ENCODE data around the gene B3GNT2. TPM values are rescaled to one million over a fixed set of nuclear protein-coding genes. Genes with fewer than 3 reads are reported as not detected.

The B3GNT2 gene
- total RNA-seq, 4 donors from 2014 or later: 16.9 to 36.9 (median 20.3) TPM

- Histone ChIP-seq H3K27me3 (no peaks in the 10 kb centered on the region), H3K4me1 (peaks cover 6% of the 10 kb centered on the region), H3K9me3 (no peaks in the 10 kb centered on the region), H3K27ac (peak overlapping the region; percentile 29), H3K36me3 (no peaks in the 10 kb centered on the region), H3K4me3 (no peak overlapping the region)
- TF ChIP-seq EP300 (IDR thresholded peaks at IDR 0.05) (no peak), POLR2A (IDR thresholded peaks at IDR 0.05) (no peak), POLR2AphosphoS5 (IDR thresholded peaks at IDR 0.05) (no peak), CTCF (IDR thresholded peaks at IDR 0.05) (no peak)
- WGBS: 40% methylated on average over 9 of the region's 9 CpGs
- no peak for DNase-seq (ENCODE audit: low spot score in 2 of 2)
Observed at GRCh38 chr2:62187246-62187645, 8.7 kb upstream of the B3GNT2 start.

GRCh38 chr2:62188416-62188815, 7.5 kb upstream of the B3GNT2 start:
- Histone ChIP-seq H3K4me3 (no peak overlapping the region), H3K27me3 (no peaks in the 10 kb centered on the region), H3K36me3 (no peaks in the 10 kb centered on the region), H3K9me3 (no peaks in the 10 kb centered on the region), H3K27ac (no peak overlapping the region), H3K4me1 (peaks cover 6% of the 10 kb centered on the region)
- 70% methylated on average over 3 of the region's 3 CpGs for WGBS
- DNase-seq (ENCODE audit: low spot score in 2 of 2): no peak
- TF ChIP-seq CTCF (IDR thresholded peaks at IDR 0.05): no peak
- no peak for TF ChIP-seq EP300 (IDR thresholded peaks at IDR 0.05)

- H3K9me3 ChIP-seq: no peaks in the 10 kb centered on the region
- no peak overlapping the region for H3K27ac ChIP-seq
- 95% methylated on average over 5 of the region's 5 CpGs for WGBS
- no peak for DNase-seq (ENCODE audit: low spot score in 2 of 2)
- no peak overlapping the region for H3K4me3 ChIP-seq
- H3K27me3 ChIP-seq: no peaks in the 10 kb centered on the region
- H3K4me1 ChIP-seq: peaks cover 6% of the 10 kb centered on the region
- H3K36me3 ChIP-seq: no peaks in the 10 kb centered on the region
- no peak for TF ChIP-seq POLR2AphosphoS5 (IDR thresholded peaks at IDR 0.05)
- no peak for TF ChIP-seq POLR2A (IDR thresholded peaks at IDR 0.05)
- TF ChIP-seq EP300 (IDR thresholded peaks at IDR 0.05): no peak
- no peak for TF ChIP-seq CTCF (IDR thresholded peaks at IDR 0.05)
Observed at GRCh38 chr2:62189196-62189595, 6.7 kb upstream of the B3GNT2 start.

- no peaks in the 10 kb centered on the region for H3K36me3 ChIP-seq
- TF ChIP-seq EP300 (IDR thresholded peaks at IDR 0.05) (no peak), POLR2A (IDR thresholded peaks at IDR 0.05) (no peak), POLR2AphosphoS5 (IDR thresholded peaks at IDR 0.05) (no peak), CTCF (IDR thresholded peaks at IDR 0.05) (no peak)
- no peak for DNase-seq (ENCODE audit: low spot score in 2 of 2)
- no peak overlapping the region for H3K4me3 ChIP-seq
- no peaks in the 10 kb centered on the region for H3K9me3 ChIP-seq
- H3K27ac ChIP-seq: no peak overlapping the region
- H3K4me1 ChIP-seq: peaks cover 16% of the 10 kb centered on the region
- whole genome bisulfite sequencing: 96% methylated on average over 1 of the region's 1 CpG
- no peaks in the 10 kb centered on the region for H3K27me3 ChIP-seq
Observed at GRCh38 chr2:62192811-62193210, 3.1 kb upstream of the B3GNT2 start.

GRCh38 chr2:62194558-62195420, 1.1 kb upstream of the B3GNT2 start:
- 78% methylated on average over 21 of the region's 51 CpGs for WGBS
- H3K4me3 ChIP-seq: peak overlapping the region; percentile 99
- no peak for DNase-seq (ENCODE audit: low spot score in 2 of 2)
- peaks cover 34% of the 10 kb centered on the region for H3K4me1 ChIP-seq
- H3K36me3 ChIP-seq: no peaks in the 10 kb centered on the region
- H3K27ac ChIP-seq: peak overlapping the region; percentile 97
- no peaks in the 10 kb centered on the region for H3K9me3 ChIP-seq
- no peaks in the 10 kb centered on the region for H3K27me3 ChIP-seq
- TF ChIP-seq CTCF (IDR thresholded peaks at IDR 0.05) (no peak), POLR2AphosphoS5 (IDR thresholded peaks at IDR 0.05) (no peak), EP300 (IDR thresholded peaks at IDR 0.05) (no peak), POLR2A (IDR thresholded peaks at IDR 0.05) (no peak)

Measured in suprapubic skin (tissue), 4 donors.